PC-9 (cell line): ENCODE results near the gene ANKS6.

Source experiments
- CTCF ChIP-seq: fragments of 200-600 bp; sonication (generic); conservative IDR thresholded peaks from 2 replicates; pipeline ENCODE4 v1.6.1; 2017; ENCODE audit warnings: mixed run types, antibody characterized with exemption, mild to moderate bottlenecking, moderate library complexity
- EZH2 ChIP-seq: fragments of 200-600 bp; sonication (generic); IDR thresholded peaks from 2 replicates; pipeline ENCODE4 v1.8.0; 2017; ENCODE audit warnings: antibody characterized with exemption, low read depth

DNA sequence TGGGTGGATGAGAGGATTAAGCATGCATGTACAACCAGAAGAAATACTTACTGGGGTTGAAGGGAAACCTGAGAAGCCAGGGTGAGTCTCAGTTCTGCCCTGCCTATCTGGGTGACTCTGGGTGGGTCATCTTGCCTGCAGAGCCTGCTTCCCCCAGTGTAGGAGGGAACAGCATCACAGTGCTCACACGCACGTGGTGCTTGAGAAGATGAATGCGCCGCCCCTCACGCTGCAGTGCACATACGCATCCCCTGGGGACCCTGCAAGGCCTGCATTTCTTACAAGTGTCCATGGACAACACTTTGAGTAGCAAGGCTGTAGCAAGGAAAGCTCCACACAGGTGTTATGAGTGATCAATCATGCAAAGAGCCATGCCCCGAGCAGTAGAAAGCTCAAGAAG lies 68.9 kb downstream of the ANKS6 start:
- TF ChIP-seq CTCF = no peak
- no peak for TF ChIP-seq EZH2
